HL-60 (cell line): ENCODE results near the gene NRXN3.

Experiments
- DNase-seq, 2 experiments: peaks; one replicate each; pipeline ENCODE4 v3.0.0-alpha.2; 2010 to 2020; ENCODE audit warnings: low read depth in 1 of 2, low spot score in 1 of 2
- H3K27ac ChIP-seq: fragments of 250-450 bp; sonication (Bioruptor Pico); replicated peaks from 2 replicates; pipeline ENCODE4 v1.5.1; 2020; ENCODE audit warnings: mild to moderate bottlenecking, moderate library complexity
- H3K27me3 ChIP-seq: fragments of 250-450 bp; sonication (Bioruptor Pico); 2 replicates; pipeline ENCODE4 v1.5.1; 2021; ENCODE audit warnings: mild to moderate bottlenecking, moderate library complexity; ENCODE audit not compliant: insufficient read depth, poor library complexity, severe bottlenecking
- H3K4me3 ChIP-seq: replicated peaks from 2 replicates; pipeline ENCODE4 v1.5.1; 2011; ENCODE audit warnings: mild to moderate bottlenecking, control low read depth, low read length; ENCODE audit not compliant: insufficient read depth
- CTCF ChIP-seq: IDR thresholded peaks from one replicate; pipeline ENCODE4 v1.5.1; 2011; ENCODE audit warnings: low read length, control low read depth, inconsistent platforms; ENCODE audit not compliant: insufficient read depth
- GABPA ChIP-seq: IDR thresholded peaks from 2 replicates; pipeline ENCODE4 v1.6.1; 2012; ENCODE audit warnings: low read depth
- POLR2AphosphoS5 ChIP-seq: IDR thresholded peaks from 2 replicates; pipeline ENCODE4 v1.6.1; 2012; ENCODE audit warnings: low read depth
- SPI1 ChIP-seq: IDR thresholded peaks from 2 replicates; pipeline ENCODE4 v1.6.1; 2012; ENCODE audit warnings: low read depth, mild to moderate bottlenecking, borderline replicate concordance
- TF ChIP-seq, protein P1 (sequence below): IDR thresholded peaks from 2 replicates; pipeline ENCODE4 v1.6.1; 2012; ENCODE audit warnings: low read depth; ENCODE audit not compliant: insufficient replicate concordance

The NRXN3 gene

GRCh38 chr14:79665556-79665955, 1495.4 kb downstream of the NRXN3 start:
- no peak for DNase-seq
- TF ChIP-seq SPI1 = no peak
- Histone ChIP-seq H3K4me3 (no peak overlapping the region), H3K27ac (no peak overlapping the region), H3K27me3 (no peaks in the 10 kb centered on the region)

GRCh38 chr14:79668951-79669350, 1498.8 kb downstream of the NRXN3 start:
- Histone ChIP-seq H3K4me3 (no peak overlapping the region), H3K27ac (no peak overlapping the region), H3K27me3 (no peaks in the 10 kb centered on the region)
- no peak for DNase-seq
- TF ChIP-seq POLR2AphosphoS5 (no peak), GABPA (no peak), SPI1 (no peak), CTCF (no peak)
- TF ChIP-seq, protein P1, sequence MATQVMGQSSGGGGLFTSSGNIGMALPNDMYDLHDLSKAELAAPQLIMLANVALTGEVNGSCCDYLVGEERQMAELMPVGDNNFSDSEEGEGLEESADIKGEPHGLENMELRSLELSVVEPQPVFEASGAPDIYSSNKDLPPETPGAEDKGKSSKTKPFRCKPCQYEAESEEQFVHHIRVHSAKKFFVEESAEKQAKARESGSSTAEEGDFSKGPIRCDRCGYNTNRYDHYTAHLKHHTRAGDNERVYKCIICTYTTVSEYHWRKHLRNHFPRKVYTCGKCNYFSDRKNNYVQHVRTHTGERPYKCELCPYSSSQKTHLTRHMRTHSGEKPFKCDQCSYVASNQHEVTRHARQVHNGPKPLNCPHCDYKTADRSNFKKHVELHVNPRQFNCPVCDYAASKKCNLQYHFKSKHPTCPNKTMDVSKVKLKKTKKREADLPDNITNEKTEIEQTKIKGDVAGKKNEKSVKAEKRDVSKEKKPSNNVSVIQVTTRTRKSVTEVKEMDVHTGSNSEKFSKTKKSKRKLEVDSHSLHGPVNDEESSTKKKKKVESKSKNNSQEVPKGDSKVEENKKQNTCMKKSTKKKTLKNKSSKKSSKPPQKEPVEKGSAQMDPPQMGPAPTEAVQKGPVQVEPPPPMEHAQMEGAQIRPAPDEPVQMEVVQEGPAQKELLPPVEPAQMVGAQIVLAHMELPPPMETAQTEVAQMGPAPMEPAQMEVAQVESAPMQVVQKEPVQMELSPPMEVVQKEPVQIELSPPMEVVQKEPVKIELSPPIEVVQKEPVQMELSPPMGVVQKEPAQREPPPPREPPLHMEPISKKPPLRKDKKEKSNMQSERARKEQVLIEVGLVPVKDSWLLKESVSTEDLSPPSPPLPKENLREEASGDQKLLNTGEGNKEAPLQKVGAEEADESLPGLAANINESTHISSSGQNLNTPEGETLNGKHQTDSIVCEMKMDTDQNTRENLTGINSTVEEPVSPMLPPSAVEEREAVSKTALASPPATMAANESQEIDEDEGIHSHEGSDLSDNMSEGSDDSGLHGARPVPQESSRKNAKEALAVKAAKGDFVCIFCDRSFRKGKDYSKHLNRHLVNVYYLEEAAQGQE = no peak

GRCh38 chr14:79670811-79671210, 1500.6 kb downstream of the NRXN3 start:
- Histone ChIP-seq H3K4me3 (no peak overlapping the region), H3K27ac (no peak overlapping the region), H3K27me3 (no peaks in the 10 kb centered on the region)
- no peak for DNase-seq
- TF ChIP-seq CTCF = no peak
- no peak for TF ChIP-seq POLR2AphosphoS5
- TF ChIP-seq, protein P1 = no peak
- TF ChIP-seq SPI1 = no peak
- TF ChIP-seq GABPA = no peak

DNA sequence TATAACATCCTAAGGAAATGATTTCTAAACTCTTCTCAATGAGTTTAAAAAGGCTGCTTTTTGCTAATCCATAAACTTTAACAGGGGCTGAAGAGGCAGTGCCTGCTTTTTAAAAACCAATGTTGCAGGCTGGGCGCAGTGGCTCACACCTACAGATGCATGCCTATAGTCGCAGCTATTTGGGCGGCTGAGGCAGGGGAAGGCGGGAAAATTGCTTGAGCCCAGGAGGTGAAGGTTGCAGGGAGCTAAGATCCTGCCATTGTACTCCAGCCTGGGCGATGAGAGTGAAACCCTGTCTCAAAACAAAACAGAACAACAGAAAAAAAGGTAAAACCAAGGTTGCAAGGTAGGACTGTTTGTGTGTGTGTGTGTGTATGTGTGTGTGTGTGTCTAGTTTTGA, 1509.9 kb downstream of the NRXN3 start:
- H3K27ac ChIP-seq = no peak overlapping the region
- no peak overlapping the region for H3K4me3 ChIP-seq
- TF ChIP-seq SPI1 = no peak
- H3K27me3 ChIP-seq = no peaks in the 10 kb centered on the region
- DNase-seq = no peak

GRCh38 chr14:79686196-79686595, 1516.0 kb downstream of the NRXN3 start:
- Histone ChIP-seq H3K27me3 (no peaks in the 10 kb centered on the region), H3K4me3 (no peak overlapping the region), H3K27ac (no peak overlapping the region)
- DNase-seq = no peak
- no peak for TF ChIP-seq SPI1
- TF ChIP-seq, protein P1 = no peak
- TF ChIP-seq POLR2AphosphoS5 = no peak
- TF ChIP-seq GABPA = no peak
- TF ChIP-seq CTCF = no peak
